Daoy (cell line): ENCODE data around the gene TRIM52. TPM values are rescaled to one million over a fixed set of nuclear protein-coding genes. Genes with fewer than 3 reads are reported as not detected.

Experiments used
- DNase-seq: peaks from one replicate; pipeline ENCODE4 v3.0.0-alpha.2; 2015; ENCODE audit warnings: low read depth
- total RNA-seq: library from RNA; depleted of rRNA; stranded (reverse); fragments of >200 nt; shearing (Covaris generic); gene quantifications from 2 replicates; pipeline ENCODE4 v1.2.3, GENCODE V29; 2014

The TRIM52 gene
- total RNA-seq, 1 experiment from 2014 or later, result 2.6 TPM

- DNase-seq, result no peak
Measured at GRCh38 chr5:181258576-181258975, 2.4 kb downstream of the TRIM52 start.

- no peak for DNase-seq
Measured at GRCh38 chr5:181255836-181256578, 4.9 kb downstream of the TRIM52 start.

GRCh38 chr5:181255276-181255675 lies 5.7 kb downstream of the TRIM52 start:
- no peak for DNase-seq

- no peak for DNase-seq
Measured at GRCh38 chr5:181248277-181248676, 12.7 kb downstream of the TRIM52 start.

- peak; percentile 94 for DNase-seq
Measured at GRCh38 chr5:181246276-181247049, 14.5 kb downstream of the TRIM52 start.

- peak; percentile 26 for DNase-seq
Measured at GRCh38 chr5:181245427-181246275, 15.3 kb downstream of the TRIM52 start.

- DNase-seq, result peak; percentile 90
Measured at GRCh38 chr5:181243564-181244343, 17.2 kb downstream of the TRIM52 start, which contains the start of gene RACK1. TSS of gene RACK1 (minus strand) at chr5:181243906. CDS start at chr5:181243800, 106 bp downstream.

GRCh38 chr5:181243018-181243563 lies 17.9 kb downstream of the TRIM52 start:
- DNase-seq, result no peak

- no peak for DNase-seq
Measured at GRCh38 chr5:181242031-181242451, 18.9 kb downstream of the TRIM52 start.

GRCh38 chr5:181241393-181241975 lies 19.5 kb downstream of the TRIM52 start:
- DNase-seq, result peak; percentile 81

- no peak for DNase-seq
Measured at GRCh38 chr5:181239062-181239663, 21.8 kb downstream of the TRIM52 start.

GRCh38 chr5:181237729-181238385 lies 23.1 kb downstream of the TRIM52 start:
- no peak for DNase-seq

GRCh38 chr5:181236954-181237641 lies 23.8 kb downstream of the TRIM52 start:
- DNase-seq, result no peak

- no peak for DNase-seq
Measured at GRCh38 chr5:181236471-181236870, 24.5 kb downstream of the TRIM52 start.

- peak; percentile 27 for DNase-seq
Measured at GRCh38 chr5:181235689-181236366, 25.1 kb downstream of the TRIM52 start.

GRCh38 chr5:181235323-181235688 lies 25.6 kb downstream of the TRIM52 start:
- DNase-seq, result peak; percentile 34

GRCh38 chr5:181234455-181235306 lies 26.3 kb downstream of the TRIM52 start:
- peak; percentile 35 for DNase-seq
